Breast epithelium (tissue), 4 donors: ENCODE results near the gene CCDC167. TPM values are rescaled to one million over a fixed set of nuclear protein-coding genes. Genes with fewer than 3 reads are reported as not detected.

Experiments
- DNase-seq, 2 donors: peaks; one replicate each; pipeline ENCODE4 v3.0.0-alpha.2; 2019; ENCODE audit warnings: low spot score in 2 of 2
- H3K27ac ChIP-seq, 2 donors: fragments of 200-600 bp; sonication (generic) in 1 of 2; one replicate each; pipeline ENCODE4 v1.5.1; 2016 to 2019; ENCODE audit warnings: mild to moderate bottlenecking in 1 of 2
- H3K27me3 ChIP-seq, 2 donors: fragments of 200-600 bp; sonication (generic) in 1 of 2; one replicate each; pipeline versions ENCODE4 v1.5.1 to v1.6.0; 2017 to 2019; ENCODE audit warnings: control low read depth in 1 of 2, mild to moderate bottlenecking in 1 of 2
- H3K36me3 ChIP-seq: fragments of 200-600 bp; one replicate; pipeline ENCODE4 v1.5.1; 2019
- H3K4me1 ChIP-seq, 2 donors: fragments of 200-600 bp; sonication (generic); one replicate each; pipeline ENCODE4 v1.5.1; 2016 to 2019; ENCODE audit warnings: control low read depth in 1 of 2
- H3K4me3 ChIP-seq, 3 donors: fragments of 200-600 bp; sonication (generic); 1 replicate in 2 of 3; 2 replicates in 1 of 3; pipeline ENCODE4 v1.5.1; 2016 to 2019; ENCODE audit warnings: mild to moderate bottlenecking in 3 of 3, moderate library complexity in 2 of 3
- H3K9me3 ChIP-seq, 2 donors: fragments of 200-600 bp; sonication (generic) in 1 of 2; one replicate each; pipeline ENCODE4 v1.5.1; 2016 to 2019; ENCODE audit warnings: control low read depth in 1 of 2
- CTCF ChIP-seq, 3 donors: fragments of 450-650 bp; IDR thresholded peaks; one replicate each; pipeline ENCODE4 v1.5.1; 2016 to 2017; ENCODE audit warnings: antibody characterized with exemption in 3 of 3, mild to moderate bottlenecking in 3 of 3, moderate library complexity in 3 of 3
- POLR2A ChIP-seq: fragments of 450-650 bp; IDR thresholded peaks from one replicate; pipeline ENCODE4 v1.6.1; 2016; ENCODE audit warnings: antibody characterized with exemption, mild to moderate bottlenecking, moderate library complexity
- POLR2AphosphoS5 ChIP-seq, 3 donors: sonication (generic); formaldehyde crosslinking; IDR thresholded peaks; one replicate each; pipeline ENCODE4 v1.6.1; 2017; ENCODE audit warnings: antibody characterized with exemption in 3 of 3
- intact Hi-C: fragments of 100-400 bp; cut with DNase I; formaldehyde crosslinking; loops from one replicate; pipeline ENCODE4 v1.15.1; 2023; ENCODE audit warnings: low total_unique reads
- total RNA-seq, 3 donors: library from RNA; depleted of rRNA; stranded (reverse); fragments of >200 nt; gene quantifications; one replicate each; pipeline ENCODE4 v1.1.0, GENCODE V29; 2016

The CCDC167 gene
- total RNA-seq, 3 donors from 2014 or later = 14.1 to 39.3 (median 14.8) TPM

GRCh38 chr6:37546141-37546871 is 46.6 kb upstream of the CCDC167 start:
- H3K4me1 ChIP-seq = no peaks in the 10 kb centered on the region
- DNase-seq = no peak
- intact Hi-C loops = no loop called here
- no peak overlapping the region for H3K27ac ChIP-seq
- no peaks in the 10 kb centered on the region for H3K9me3 ChIP-seq
- TF ChIP-seq CTCF (IDR thresholded peaks at IDR 0.05) (no peak), POLR2AphosphoS5 (IDR thresholded peaks at IDR 0.05) (no peak), POLR2A (no peak)
- H3K4me3 ChIP-seq = no peak overlapping the region
- no peaks in the 10 kb centered on the region for H3K27me3 ChIP-seq
- H3K36me3 ChIP-seq = no peaks in the 10 kb centered on the region

- Histone ChIP-seq H3K4me3 (no peak overlapping the region), H3K4me1 (no peaks in the 10 kb centered on the region), H3K27ac (no peak overlapping the region), H3K36me3 (no peaks in the 10 kb centered on the region), H3K27me3 (no peaks in the 10 kb centered on the region), H3K9me3 (no peaks in the 10 kb centered on the region)
- TF ChIP-seq CTCF (IDR thresholded peaks at IDR 0.05) = no peak
- no peak for TF ChIP-seq POLR2A
- no peak for TF ChIP-seq POLR2AphosphoS5 (IDR thresholded peaks at IDR 0.05)
- no peak for DNase-seq
- intact Hi-C loops = no loop called here
Measured at GRCh38 chr6:37544530-37544929, 44.8 kb upstream of the CCDC167 start.

- intact Hi-C loops = no loop called here
- Histone ChIP-seq H3K36me3 (no peaks in the 10 kb centered on the region), H3K27ac (no peak overlapping the region), H3K4me3 (no peak overlapping the region), H3K9me3 (no peaks in the 10 kb centered on the region), H3K27me3 (no peaks in the 10 kb centered on the region), H3K4me1 (no peaks in the 10 kb centered on the region)
- DNase-seq = no peak
- TF ChIP-seq POLR2AphosphoS5 (IDR thresholded peaks at IDR 0.05) (no peak), CTCF (IDR thresholded peaks at IDR 0.05) (no peak), POLR2A (no peak)
Measured at GRCh38 chr6:37543361-37543760, 43.7 kb upstream of the CCDC167 start.

- H3K27me3 ChIP-seq = peaks cover under 1 to 6% of the 10 kb centered on the region in 2 donors
- H3K9me3 ChIP-seq = no peaks in the 10 kb centered on the region
- no peaks in the 10 kb centered on the region for H3K36me3 ChIP-seq
- H3K4me3 ChIP-seq = no peak overlapping the region
- no peak overlapping the region for H3K27ac ChIP-seq
- H3K4me1 ChIP-seq = no peaks in the 10 kb centered on the region
- no peak for TF ChIP-seq POLR2AphosphoS5 (IDR thresholded peaks at IDR 0.05)
- TF ChIP-seq CTCF (IDR thresholded peaks at IDR 0.05) = no peak
- no peak for TF ChIP-seq POLR2A
- DNase-seq = no peak
- intact Hi-C loops = no loop called here
Measured at GRCh38 chr6:37541346-37541745, 41.7 kb upstream of the CCDC167 start.

- peaks cover 0 to 6% of the 10 kb centered on the region in 2 donors for H3K4me1 ChIP-seq
- peaks cover 2 to 16% of the 10 kb centered on the region in 2 donors for H3K27me3 ChIP-seq
- H3K9me3 ChIP-seq = no peaks in the 10 kb centered on the region
- DNase-seq = no peak
- intact Hi-C loops = no loop called here
- H3K36me3 ChIP-seq = no peaks in the 10 kb centered on the region
- no peak for TF ChIP-seq CTCF (IDR thresholded peaks at IDR 0.05)
- TF ChIP-seq POLR2A = no peak
- no peak for TF ChIP-seq POLR2AphosphoS5 (IDR thresholded peaks at IDR 0.05)
- no peak overlapping the region for H3K4me3 ChIP-seq
- no peak overlapping the region for H3K27ac ChIP-seq
Measured at GRCh38 chr6:37540390-37540789, 40.7 kb upstream of the CCDC167 start.
